Hepatocyte (in vitro differentiated cells): ENCODE measurements around the gene MTARC2.

Experiments used
- CTCF ChIP-seq: fragments of 200-600 bp; sonication (generic); IDR thresholded peaks from 2 replicates; pipeline ENCODE4 v1.5.1; 2016; ENCODE audit warnings: antibody characterized with exemption, mild to moderate bottlenecking; ENCODE audit not compliant: poor library complexity
- EZH2 ChIP-seq: fragments of 200-600 bp; sonication (generic); IDR thresholded peaks from 2 replicates; pipeline ENCODE4 v1.6.1; 2016; ENCODE audit warnings: antibody characterized with exemption, mild to moderate bottlenecking, borderline replicate concordance
- EZH2phosphoT487 ChIP-seq: fragments of 200-600 bp; sonication (generic); IDR thresholded peaks from one replicate; pipeline ENCODE4 v1.6.1; 2018; ENCODE audit warnings: antibody characterized with exemption, mild to moderate bottlenecking, low read depth, moderate library complexity; ENCODE audit not compliant: unreplicated experiment, severe bottlenecking

GRCh38 chr1:220783453-220783852, 35.3 kb downstream of the MTARC2 start:
- TF ChIP-seq EZH2 (no peak), CTCF (no peak), EZH2phosphoT487 (no peak)
